Loucy (cell line): ENCODE results near the gene ANKRD34B.

Source experiments
- H2AFZ ChIP-seq: fragments of 200-600 bp; sonication (generic); 2 replicates; pipeline ENCODE4 v1.6.0; 2016; ENCODE audit warnings: antibody characterized with exemption, mild to moderate bottlenecking, low read length, moderate library complexity
- H3F3A ChIP-seq: fragments of 200-600 bp; 2 replicates; pipeline ENCODE4 v1.6.0; 2016; ENCODE audit warnings: antibody characterized with exemption, low read depth, mild to moderate bottlenecking
- H3K27me3 ChIP-seq: fragments of 200-600 bp; sonication (generic); 2 replicates; pipeline ENCODE4 v1.6.1; 2014; ENCODE audit warnings: low read length, mild to moderate bottlenecking; ENCODE audit not compliant: insufficient read depth, poor library complexity, severe bottlenecking
- H3K36me3 ChIP-seq: fragments of 200-600 bp; sonication (generic); 2 replicates; pipeline ENCODE4 v1.6.1; 2016; ENCODE audit warnings: low read length; ENCODE audit not compliant: insufficient read depth
- H3K4me1 ChIP-seq: fragments of 200-600 bp; sonication (generic); 2 replicates; pipeline ENCODE4 v1.5.1; 2014; ENCODE audit warnings: low read length, mild to moderate bottlenecking; ENCODE audit not compliant: insufficient read depth, poor library complexity, severe bottlenecking
- H3K4me2 ChIP-seq: fragments of 200-600 bp; sonication (generic); 2 replicates; pipeline ENCODE4 v1.6.0; 2014; ENCODE audit warnings: antibody characterized with exemption, low read length, low read depth, mild to moderate bottlenecking; ENCODE audit not compliant: poor library complexity, severe bottlenecking
- H3K4me3 ChIP-seq: fragments of 200-600 bp; sonication (generic); 2 replicates; pipeline ENCODE4 v1.5.1; 2014; ENCODE audit warnings: low read length, mild to moderate bottlenecking, mixed read lengths; ENCODE audit not compliant: poor library complexity, severe bottlenecking
- H3K79me2 ChIP-seq: fragments of 200-600 bp; sonication (generic); 2 replicates; pipeline ENCODE4 v1.6.1; 2014; ENCODE audit warnings: low read length; ENCODE audit not compliant: insufficient read depth
- H3K9ac ChIP-seq: fragments of 200-600 bp; sonication (generic); 2 replicates; pipeline ENCODE4 v1.6.0; 2014; ENCODE audit warnings: mild to moderate bottlenecking, low read depth, low read length, moderate library complexity; ENCODE audit not compliant: poor library complexity, severe bottlenecking
- H3K9me2 ChIP-seq: fragments of 200-600 bp; sonication (generic); replicated peaks from 2 replicates; pipeline ENCODE4 v1.6.1; 2016; ENCODE audit warnings: low read depth, low read length, mixed read lengths
- H3K9me3 ChIP-seq: fragments of 200-600 bp; sonication (generic); 2 replicates; pipeline ENCODE4 v1.6.1; 2014; ENCODE audit warnings: mild to moderate bottlenecking, antibody characterized with exemption, low read length, low read depth; ENCODE audit not compliant: insufficient read depth
- H4K20me1 ChIP-seq: fragments of 200-600 bp; sonication (generic); 2 replicates; pipeline ENCODE4 v1.6.0; 2014; ENCODE audit warnings: antibody characterized with exemption, low read length, mild to moderate bottlenecking; ENCODE audit not compliant: insufficient read depth, poor library complexity, severe bottlenecking
- EZH2phosphoT487 ChIP-seq: fragments of 200-600 bp; IDR thresholded peaks from 2 replicates; pipeline ENCODE4 v1.6.1; 2018; ENCODE audit warnings: antibody characterized with exemption, mild to moderate bottlenecking, moderate library complexity, borderline replicate concordance
- TF ChIP-seq, protein P1 (sequence below): fragments of 200-600 bp; sonication (generic); conservative IDR thresholded peaks from 2 replicates; pipeline ENCODE4 v1.5.1; 2014; ENCODE audit warnings: mild to moderate bottlenecking, antibody characterized with exemption, low read length

Gene ANKRD34B

DNA sequence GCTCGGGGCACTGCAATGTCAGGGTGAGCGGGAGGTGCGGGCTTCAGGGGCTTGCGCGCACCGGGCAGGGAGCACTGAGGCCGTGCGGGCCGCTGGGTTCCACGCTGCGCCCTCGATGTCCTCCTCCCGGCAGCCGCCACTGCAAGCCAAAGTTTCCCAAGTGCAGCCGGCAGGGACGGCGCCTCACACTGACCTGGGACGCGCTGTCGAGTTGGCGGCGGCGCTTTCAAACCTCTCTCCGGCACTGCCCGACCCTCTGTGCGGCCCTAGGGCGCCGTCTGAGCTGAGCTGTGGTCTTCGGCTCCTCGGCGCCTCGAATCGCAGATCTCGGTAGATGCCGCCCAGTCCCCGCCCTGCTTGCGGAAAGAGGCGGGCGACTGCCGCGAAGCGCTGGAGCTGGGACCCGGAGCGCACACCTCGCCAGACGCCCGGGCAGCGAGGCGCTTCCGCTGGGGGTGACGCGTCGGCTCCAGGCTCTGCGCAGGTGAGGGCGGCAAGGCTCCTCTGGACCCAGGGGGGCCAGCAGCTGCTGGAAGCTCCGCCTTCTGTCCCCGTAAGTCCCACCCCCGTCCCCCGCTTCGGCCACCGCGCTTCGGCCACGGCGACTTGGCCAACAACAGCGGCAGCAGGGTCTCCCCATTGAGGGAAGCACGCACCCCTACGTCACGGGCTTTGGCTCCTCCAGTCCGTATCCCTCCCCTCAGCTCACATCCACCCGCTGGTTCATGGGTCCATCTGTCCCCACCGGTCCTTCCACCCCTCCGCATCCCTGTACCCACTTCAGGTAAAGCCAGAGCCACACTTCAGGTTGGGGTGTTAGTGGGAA lies at the start of gene ANKRD34B:
Gene ANKRD34B (minus strand): TSS at position 320 of the 826 bp plus-strand sequence. CDS start 10,261 bp downstream, outside the sequence.
- Histone ChIP-seq H3K9me2 (no peaks in the 10 kb centered on the region), H3K9me3 (no peaks in the 10 kb centered on the region), H3K79me2 (no peaks in the 10 kb centered on the region), H3F3A (no peaks in the 10 kb centered on the region), H2AFZ (no peak within 1 kb of the TSS), H3K4me1 (no peaks in the 10 kb centered on the region), H4K20me1 (no peaks in the 10 kb centered on the region), H3K9ac (no peak within 1 kb of the TSS), H3K4me3 (no peak within 1 kb of the TSS), H3K36me3 (no peaks in the 10 kb centered on the region), H3K27me3 (no peaks in the 10 kb centered on the region), H3K4me2 (no peak within 1 kb of the TSS)
- TF ChIP-seq, protein P1, sequence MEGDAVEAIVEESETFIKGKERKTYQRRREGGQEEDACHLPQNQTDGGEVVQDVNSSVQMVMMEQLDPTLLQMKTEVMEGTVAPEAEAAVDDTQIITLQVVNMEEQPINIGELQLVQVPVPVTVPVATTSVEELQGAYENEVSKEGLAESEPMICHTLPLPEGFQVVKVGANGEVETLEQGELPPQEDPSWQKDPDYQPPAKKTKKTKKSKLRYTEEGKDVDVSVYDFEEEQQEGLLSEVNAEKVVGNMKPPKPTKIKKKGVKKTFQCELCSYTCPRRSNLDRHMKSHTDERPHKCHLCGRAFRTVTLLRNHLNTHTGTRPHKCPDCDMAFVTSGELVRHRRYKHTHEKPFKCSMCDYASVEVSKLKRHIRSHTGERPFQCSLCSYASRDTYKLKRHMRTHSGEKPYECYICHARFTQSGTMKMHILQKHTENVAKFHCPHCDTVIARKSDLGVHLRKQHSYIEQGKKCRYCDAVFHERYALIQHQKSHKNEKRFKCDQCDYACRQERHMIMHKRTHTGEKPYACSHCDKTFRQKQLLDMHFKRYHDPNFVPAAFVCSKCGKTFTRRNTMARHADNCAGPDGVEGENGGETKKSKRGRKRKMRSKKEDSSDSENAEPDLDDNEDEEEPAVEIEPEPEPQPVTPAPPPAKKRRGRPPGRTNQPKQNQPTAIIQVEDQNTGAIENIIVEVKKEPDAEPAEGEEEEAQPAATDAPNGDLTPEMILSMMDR = no peak
- no peak for TF ChIP-seq EZH2phosphoT487

DNA sequence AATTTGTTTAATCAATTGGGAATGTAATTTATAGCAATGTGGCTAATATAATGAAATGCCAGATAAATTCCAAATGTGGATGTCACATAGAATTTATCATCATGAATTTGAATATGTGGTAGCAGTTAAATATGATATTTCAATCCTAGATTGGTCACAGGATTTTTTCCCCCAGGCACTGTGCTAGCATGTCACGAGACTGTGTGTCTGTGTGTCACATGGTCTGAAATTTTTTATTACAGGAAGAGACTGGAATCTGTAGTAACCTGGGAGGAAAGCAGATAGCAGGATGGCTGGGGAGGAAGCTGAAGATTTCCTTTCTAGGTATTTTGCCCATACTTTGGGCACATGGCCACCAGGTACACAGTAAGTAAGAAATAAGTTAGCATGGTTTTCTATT lies 49.0 kb upstream of the ANKRD34B start:
- Histone ChIP-seq H3K27me3 (no peaks in the 10 kb centered on the region), H3K79me2 (no peaks in the 10 kb centered on the region), H3K4me1 (peaks cover 27% of the 10 kb centered on the region), H3K4me3 (no peak overlapping the region), H3F3A (no peaks in the 10 kb centered on the region), H3K9ac (no peak overlapping the region), H3K4me2 (peak overlapping the region; percentile 59), H3K36me3 (no peaks in the 10 kb centered on the region), H3K9me2 (no peaks in the 10 kb centered on the region), H2AFZ (no peak overlapping the region), H4K20me1 (no peaks in the 10 kb centered on the region), H3K9me3 (no peaks in the 10 kb centered on the region)
- TF ChIP-seq EZH2phosphoT487 = no peak

DNA sequence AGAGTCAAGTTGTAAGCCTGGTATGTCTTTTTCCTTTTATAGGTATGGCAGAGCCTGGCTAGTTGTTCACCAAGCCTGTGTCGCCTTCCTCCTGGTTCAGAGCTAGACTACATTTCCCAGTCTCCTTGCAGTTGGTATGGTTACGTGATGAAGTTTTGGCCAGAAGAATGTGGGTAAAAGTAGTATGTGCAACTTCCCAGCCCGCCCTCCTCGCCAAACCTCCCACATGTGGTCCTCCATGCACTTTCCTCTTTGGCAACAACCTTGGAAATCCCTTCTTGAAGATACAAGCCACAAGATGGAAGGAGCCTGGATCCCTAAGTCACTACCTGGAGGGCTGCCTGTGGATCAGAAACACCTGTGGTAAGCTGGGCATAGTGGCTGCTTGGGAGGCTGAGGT lies 48.4 kb upstream of the ANKRD34B start:
- Histone ChIP-seq H3K9ac (no peak overlapping the region), H3F3A (no peaks in the 10 kb centered on the region), H3K4me2 (peak overlapping the region; percentile 59), H4K20me1 (no peaks in the 10 kb centered on the region), H3K4me3 (no peak overlapping the region), H3K36me3 (no peaks in the 10 kb centered on the region), H2AFZ (no peak overlapping the region), H3K27me3 (no peaks in the 10 kb centered on the region), H3K9me3 (no peaks in the 10 kb centered on the region), H3K9me2 (no peaks in the 10 kb centered on the region), H3K79me2 (no peaks in the 10 kb centered on the region), H3K4me1 (peaks cover 23% of the 10 kb centered on the region)
- no peak for TF ChIP-seq EZH2phosphoT487
- TF ChIP-seq, protein P1 = no peak
